CD4-positive, alpha-beta T cell (primary cell): ENCODE results near the gene CRTAP. TPM values are rescaled to one million over a fixed set of nuclear protein-coding genes. Genes with fewer than 3 reads are reported as not detected.

Experiments used
- ATAC-seq: fragments of 200-7000 bp; cut with Tn5 transposase; one replicate; pipeline ENCODE4 v1.10.0; 2022; ENCODE audit warnings: mild to moderate bottlenecking; ENCODE audit not compliant: poor library complexity
- CTCF ChIA-PET: fragments of 350-600 bp; sonication (Branson Sonifier 250); formaldehyde crosslinking; loops from one replicate; lab custom pipeline; 2021; ENCODE audit warnings: antibody characterized with exemption, inconsistent platforms; lab: Charles Lee
- POLR2A ChIA-PET: fragments of 350-600 bp; sonication (Branson Sonifier 250); formaldehyde crosslinking; loops from one replicate; lab custom pipeline; 2021; ENCODE audit warnings: antibody characterized with exemption, inconsistent platforms; lab: Charles Lee
- DNase-seq, 14 experiments: peaks; one replicate each; pipeline ENCODE4 v3.0.0-alpha.2; 2013 to 2020; ENCODE audit warnings: mixed read lengths in 2 of 14
- H3K27ac ChIP-seq, 2 donors: one replicate each; pipeline versions ENCODE4 v1.5.1 to v1.7.0; 2013; ENCODE audit warnings: low read length in 2 of 2, low read depth in 1 of 2, mild to moderate bottlenecking in 1 of 2
- H3K27me3 ChIP-seq, 2 experiments: 1 replicate in 1 of 2; 2 replicates in 1 of 2; pipeline versions ENCODE4 v1.6.1 to v1.7.0; 2013; ENCODE audit warnings: low read length in 2 of 2, control low read depth in 1 of 2, mild to moderate bottlenecking in 1 of 2, moderate library complexity in 1 of 2; ENCODE audit not compliant: insufficient read depth in 2 of 2, control insufficient read depth in 1 of 2
- H3K36me3 ChIP-seq: one replicate; pipeline ENCODE4 v1.6.1; 2013; ENCODE audit warnings: low read length, control low read depth; ENCODE audit not compliant: insufficient read depth
- H3K4me1 ChIP-seq: one replicate; pipeline ENCODE4 v1.6.1; 2013; ENCODE audit warnings: low read length, control low read depth; ENCODE audit not compliant: insufficient read depth
- H3K4me3 ChIP-seq: one replicate; pipeline ENCODE4 v1.5.1; 2013; ENCODE audit warnings: mild to moderate bottlenecking, low read length, moderate library complexity
- H3K9me3 ChIP-seq, 2 experiments: 1 replicate in 1 of 2; 2 replicates in 1 of 2; pipeline versions ENCODE4 v1.6.1 to v1.7.0; 2013; ENCODE audit warnings: low read length in 2 of 2, mild to moderate bottlenecking in 2 of 2, control low read depth in 1 of 2, moderate library complexity in 1 of 2; ENCODE audit not compliant: control insufficient read depth in 1 of 2, insufficient read depth in 1 of 2
- H3K27ac Mint-ChIP-seq: one replicate; pipeline ENCODE4 v1.8.0; 2020; ENCODE audit warnings: mixed read lengths
- H3K27me3 Mint-ChIP-seq: one replicate; pipeline ENCODE4 v1.8.0; 2021; ENCODE audit warnings: mixed read lengths
- H3K36me3 Mint-ChIP-seq: one replicate; pipeline ENCODE4 v1.8.0; 2021; ENCODE audit warnings: low read depth, mixed read lengths
- H3K4me1 Mint-ChIP-seq: one replicate; pipeline ENCODE4 v1.8.0; 2021; ENCODE audit warnings: low read depth, mixed read lengths
- H3K4me3 Mint-ChIP-seq: one replicate; pipeline ENCODE4 v1.8.0; 2020; ENCODE audit warnings: mild to moderate bottlenecking, mixed read lengths
- H3K9me3 Mint-ChIP-seq: one replicate; pipeline ENCODE4 v1.8.0; 2020; ENCODE audit warnings: mixed read lengths
- CTCF ChIP-seq: fragments of 200-600 bp; IDR thresholded peaks from one replicate; pipeline ENCODE4 v1.8.0; 2022; ENCODE audit warnings: antibody characterized with exemption, mild to moderate bottlenecking
- intact Hi-C, 2 experiments: fragments of 100-400 bp; cut with DNase I in 1 of 2; cut with micrococcal nuclease in 1 of 2; formaldehyde crosslinking; loops; one replicate each; pipeline versions ENCODE4 v1.15.1 to v1.9.0; 2023 to 2025; cut with DNase I, micrococcal nuclease
- total RNA-seq, 174 experiments: library from RNA in 2 of 174; stranded (reverse) in 2 of 174; gene quantifications; one replicate each; pipeline ENCODE4 v1.2.3 and lab custom pipeline; 2021 to 2026

The CRTAP gene
- total RNA-seq, 2 experiments from 2014 or later, result 38.2 to 40.3 TPM

- ChIA-PET CTCF (no interaction called here), POLR2A (no interaction called here)
- peaks cover 0 to 3% of the 10 kb centered on the region in 2 experiments for H3K9me3 ChIP-seq
- Mint-ChIP-seq H3K27me3 (no peaks in the 10 kb centered on the region), H3K4me3 (no peak overlapping the region), H3K36me3 (no peaks in the 10 kb centered on the region), H3K4me1 (peaks cover 10% of the 10 kb centered on the region), H3K9me3 (no peaks in the 10 kb centered on the region), H3K27ac (no peak overlapping the region)
- intact Hi-C loops, result no loop called here
- DNase-seq, result peak in 1 of 14 experiments; percentile 10
- H3K36me3 ChIP-seq, result no peaks in the 10 kb centered on the region
- ATAC-seq, result no peak
- H3K4me1 ChIP-seq, result no peaks in the 10 kb centered on the region
- TF ChIP-seq CTCF, result no peak
- H3K4me3 ChIP-seq, result no peak overlapping the region
- no peak overlapping the region for H3K27ac ChIP-seq
- no peaks in the 10 kb centered on the region for H3K27me3 ChIP-seq
Observed at GRCh38 chr3:33171580-33171979, 57.8 kb downstream of the CRTAP start.

- DNase-seq (no peak), ATAC-seq (no peak)
- no peak for TF ChIP-seq CTCF
- peaks cover 10% of the 10 kb centered on the region for H3K4me1 Mint-ChIP-seq
- intact Hi-C loops, result no loop called here
- H3K9me3 Mint-ChIP-seq, result peaks cover 2% of the 10 kb centered on the region
- Histone ChIP-seq H3K36me3 (no peaks in the 10 kb centered on the region), H3K27me3 (peaks cover 0 to 2% of the 10 kb centered on the region in 2 experiments), H3K27ac (no peak overlapping the region), H3K9me3 (peaks cover 0 to 3% of the 10 kb centered on the region in 2 experiments), H3K4me3 (no peak overlapping the region), H3K4me1 (no peaks in the 10 kb centered on the region)
- no peak overlapping the region for H3K4me3 Mint-ChIP-seq
- no peaks in the 10 kb centered on the region for H3K27me3 Mint-ChIP-seq
- ChIA-PET CTCF (no interaction called here), POLR2A (no interaction called here)
- H3K36me3 Mint-ChIP-seq, result no peaks in the 10 kb centered on the region
- H3K27ac Mint-ChIP-seq, result no peak overlapping the region
Observed at GRCh38 chr3:33173103-33173502, 59.3 kb downstream of the CRTAP start.

GRCh38 chr3:33173672-33174071 is 59.9 kb downstream of the CRTAP start:
- no peak overlapping the region for H3K4me3 ChIP-seq
- POLR2A ChIA-PET, result no interaction called here
- intact Hi-C loops, result no loop called here
- H3K36me3 Mint-ChIP-seq, result no peaks in the 10 kb centered on the region
- H3K9me3 ChIP-seq, result peaks cover 2 to 9% of the 10 kb centered on the region in 2 experiments
- H3K36me3 ChIP-seq, result no peaks in the 10 kb centered on the region
- peaks cover 10% of the 10 kb centered on the region for H3K4me1 Mint-ChIP-seq
- H3K27ac Mint-ChIP-seq, result no peak overlapping the region
- H3K27me3 ChIP-seq, result peaks cover 0 to 2% of the 10 kb centered on the region in 2 experiments
- no peak overlapping the region for H3K4me3 Mint-ChIP-seq
- peaks cover 4% of the 10 kb centered on the region for H3K9me3 Mint-ChIP-seq
- no peak for TF ChIP-seq CTCF
- H3K4me1 ChIP-seq, result no peaks in the 10 kb centered on the region
- CTCF ChIA-PET, result no interaction called here
- H3K27ac ChIP-seq, result no peak overlapping the region
- H3K27me3 Mint-ChIP-seq, result no peaks in the 10 kb centered on the region
- no peak for DNase-seq
- ATAC-seq, result no peak
